ENCODE results near the gene PTPRT.

GRCh38 chr20:42053350-42053749 is 1136.4 kb downstream of the PTPRT start:
- TF ChIP-seq CTCF (IDR thresholded peaks at IDR 0.05; ENCODE audit: insufficient read depth, low read length, poor library complexity, severe bottlenecking) (no peak), EZH2phosphoT487 (conservative IDR thresholded peaks at IDR 0.05; ENCODE audit: low read length) (no peak)

Measured in SU-DHL-6 (cell line).